CD4-positive, alpha-beta T cell treated with Interleukin-17A for 1 hour (primary cell): ENCODE results near the gene LBH.

Experiments
- DNase-seq: peaks from one replicate; pipeline ENCODE4 v3.0.0-alpha.2; 2020

Gene LBH

GRCh38 chr2:30235859-30236535 lies 4.7 kb downstream of the LBH start:
- peak; percentile 43 for DNase-seq

- no peak for DNase-seq
Measured at GRCh38 chr2:30236591-30237238, 5.4 kb downstream of the LBH start.

- no peak for DNase-seq
Measured at GRCh38 chr2:30237239-30237965, 6.1 kb downstream of the LBH start.

GRCh38 chr2:30237966-30238800 lies 6.8 kb downstream of the LBH start:
- no peak for DNase-seq

GRCh38 chr2:30239308-30239985 lies 8.1 kb downstream of the LBH start:
- peak; percentile 86 for DNase-seq

GRCh38 chr2:30239986-30240752 lies 8.8 kb downstream of the LBH start:
- DNase-seq = no peak

- DNase-seq = no peak
Measured at GRCh38 chr2:30243231-30243630, 11.9 kb downstream of the LBH start.

GRCh38 chr2:30245364-30245763 lies 14.0 kb downstream of the LBH start:
- no peak for DNase-seq

GRCh38 chr2:30248791-30249190 lies 17.5 kb downstream of the LBH start:
- no peak for DNase-seq

GRCh38 chr2:30249354-30249753 lies 18.0 kb downstream of the LBH start:
- no peak for DNase-seq

- DNase-seq = no peak
Measured at GRCh38 chr2:30250421-30250820, 19.1 kb downstream of the LBH start.

GRCh38 chr2:30252723-30253701 lies 21.7 kb downstream of the LBH start:
- no peak for DNase-seq

GRCh38 chr2:30253873-30254684 lies 22.7 kb downstream of the LBH start:
- DNase-seq = no peak

GRCh38 chr2:30254685-30255001 lies 23.3 kb downstream of the LBH start:
- DNase-seq = no peak

GRCh38 chr2:30255026-30255425 lies 23.7 kb downstream of the LBH start:
- DNase-seq = no peak

GRCh38 chr2:30255466-30256408 lies 24.4 kb downstream of the LBH start:
- DNase-seq = no peak

GRCh38 chr2:30257266-30258214 lies 26.2 kb downstream of the LBH start:
- no peak for DNase-seq
